ENCODE results near the gene TOMM22. TPM values are rescaled to one million over a fixed set of nuclear protein-coding genes. Genes with fewer than 3 reads are reported as not detected.

The TOMM22 gene
- total RNA-seq, 4 donors from 2014 or later = 39.4 to 61.3 (median 45.8) TPM

DNA sequence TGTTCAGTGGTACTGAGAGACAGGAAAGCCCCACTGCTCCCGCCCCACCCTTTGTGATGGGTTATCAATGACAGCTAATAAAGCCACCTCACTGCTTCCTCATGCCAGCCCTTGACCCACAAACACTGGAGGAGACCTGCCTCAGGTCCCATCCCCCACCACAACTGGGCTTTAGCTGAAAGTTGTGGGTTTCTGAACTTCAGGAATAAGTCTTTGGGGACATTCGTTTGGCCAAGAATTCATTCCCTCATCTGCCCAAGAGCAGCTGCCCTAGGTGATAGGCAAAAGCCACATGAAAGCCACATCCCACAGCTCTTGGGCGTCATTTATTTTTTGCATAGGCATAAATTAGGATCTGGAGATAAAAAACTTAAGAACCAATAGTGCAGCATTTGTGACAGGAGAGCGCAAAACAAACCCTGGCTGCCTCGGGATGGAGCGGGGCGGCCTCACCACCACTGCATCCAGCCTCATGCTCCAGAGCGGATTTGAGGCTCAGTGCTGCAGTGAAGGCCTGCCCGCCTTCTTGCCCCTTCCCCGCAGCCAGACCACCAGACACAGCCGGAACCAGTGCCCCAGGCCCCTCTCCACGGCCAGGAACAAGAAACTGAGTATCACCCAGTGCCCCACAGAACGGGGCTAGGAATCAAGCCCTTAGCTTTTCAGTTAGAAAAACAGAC, 52.8 kb downstream of the TOMM22 start:
- H3K9me3 ChIP-seq = no peaks in the 10 kb centered on the region
- no peak overlapping the region for H3K4me3 ChIP-seq (replicated peaks in 1 of 3)
- WGBS, 2 donors = 81 to 91% methylated on average over 12 to 13 of the region's 13 CpGs
- peaks cover 52 to 67% of the 10 kb centered on the region in 2 donors for H3K36me3 ChIP-seq
- H3K27ac ChIP-seq = peak overlapping the region; percentile 74 to 92 (median 85)
- H3K27me3 ChIP-seq = no peaks in the 10 kb centered on the region
- DNase-seq = no peak
- intact Hi-C loops (cut with DNase I) = no loop called here
- no peak for TF ChIP-seq POLR2A (IDR thresholded peaks at IDR 0.05)
- TF ChIP-seq, protein P1, sequence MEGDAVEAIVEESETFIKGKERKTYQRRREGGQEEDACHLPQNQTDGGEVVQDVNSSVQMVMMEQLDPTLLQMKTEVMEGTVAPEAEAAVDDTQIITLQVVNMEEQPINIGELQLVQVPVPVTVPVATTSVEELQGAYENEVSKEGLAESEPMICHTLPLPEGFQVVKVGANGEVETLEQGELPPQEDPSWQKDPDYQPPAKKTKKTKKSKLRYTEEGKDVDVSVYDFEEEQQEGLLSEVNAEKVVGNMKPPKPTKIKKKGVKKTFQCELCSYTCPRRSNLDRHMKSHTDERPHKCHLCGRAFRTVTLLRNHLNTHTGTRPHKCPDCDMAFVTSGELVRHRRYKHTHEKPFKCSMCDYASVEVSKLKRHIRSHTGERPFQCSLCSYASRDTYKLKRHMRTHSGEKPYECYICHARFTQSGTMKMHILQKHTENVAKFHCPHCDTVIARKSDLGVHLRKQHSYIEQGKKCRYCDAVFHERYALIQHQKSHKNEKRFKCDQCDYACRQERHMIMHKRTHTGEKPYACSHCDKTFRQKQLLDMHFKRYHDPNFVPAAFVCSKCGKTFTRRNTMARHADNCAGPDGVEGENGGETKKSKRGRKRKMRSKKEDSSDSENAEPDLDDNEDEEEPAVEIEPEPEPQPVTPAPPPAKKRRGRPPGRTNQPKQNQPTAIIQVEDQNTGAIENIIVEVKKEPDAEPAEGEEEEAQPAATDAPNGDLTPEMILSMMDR (IDR thresholded peaks at IDR 0.05) = no peak
- H3K4me1 ChIP-seq = peaks cover 22 to 45% of the 10 kb centered on the region in 2 donors

Other genes starting within 250 kb of the TOMM22 start
- gene KCNJ4, start 226.8 kb upstream of the TOMM22 start, total RNA-seq = not detected
- 10 to 100 TPM in 2 of 4 donors, 1 to 10 TPM in 2; 7.5 to 14.4 (median 11.8) TPM for gene KDELR3, start 213.9 kb upstream of the TOMM22 start, total RNA-seq
- 1,000 to 10,000 TPM in 1 of 4 donors, 100 to 1,000 TPM in 3; 594 to 1,014 (median 833) TPM for gene DDX17, start 175.6 kb upstream of the TOMM22 start, total RNA-seq
- 10 to 100 TPM in 1 of 4 donors, 1 to 10 TPM in 1, under 1 TPM in 1, not detected in 1; 0.78 to 25.9 (median 1.1) TPM for gene DMC1, start 111.8 kb upstream of the TOMM22 start, total RNA-seq
- 10 to 100 TPM in 3 of 4 donors, 1 to 10 TPM in 1; 8.4 to 12.6 (median 10.4) TPM for gene FAM227A, start 25.6 kb upstream of the TOMM22 start, total RNA-seq
- gene CBY1, start 25.3 kb upstream of the TOMM22 start, total RNA-seq = 10 to 100 TPM; 13.6 to 26.0 (median 23.0) TPM
- 10 to 100 TPM; 46.7 to 76.6 (median 62.2) TPM for gene JOSD1, start 19.0 kb downstream of the TOMM22 start, total RNA-seq
- 100 to 1,000 TPM in 1 of 4 donors, 10 to 100 TPM in 3; 51.6 to 117 (median 69.6) TPM for gene GTPBP1, start 24.0 kb downstream of the TOMM22 start, total RNA-seq
- 100 to 1,000 TPM; 137 to 356 (median 153) TPM for gene SUN2, start 74.0 kb downstream of the TOMM22 start, total RNA-seq
- 10 to 100 TPM; 30.9 to 50.0 (median 37.9) TPM for gene DNAL4, start 112.2 kb downstream of the TOMM22 start, total RNA-seq
- 1 to 10 TPM; 3.6 to 8.7 (median 4.4) TPM for gene NPTXR, start 162.1 kb downstream of the TOMM22 start, total RNA-seq
- gene CBX6, start 190.3 kb downstream of the TOMM22 start, total RNA-seq = 100 to 1,000 TPM in 2 of 4 donors, 10 to 100 TPM in 2; 47.2 to 118 (median 85.0) TPM

Measured in thyroid gland (tissue), 4 donors.